ENCODE results near the gene CWC27.

Gene CWC27

GRCh38 chr5:64744914-64745313, 23.8 kb upstream of the CWC27 start:
- H3K36me3 ChIP-seq, result peaks cover 9% of the 10 kb centered on the region
- no peaks in the 10 kb centered on the region for H3K9me3 ChIP-seq (ENCODE audit: severe bottlenecking)
- no peaks in the 10 kb centered on the region for H3K27me3 ChIP-seq (ENCODE audit: insufficient read depth, low read depth, severe bottlenecking)
- no peak overlapping the region for H3K4me3 ChIP-seq (ENCODE audit: low read depth, low read length)
- DNase-seq, result no peak
- no peak for TF ChIP-seq CTCF (IDR thresholded peaks at IDR 0.05; ENCODE audit: low read depth, low read length)
- no peak overlapping the region for H3K27ac ChIP-seq

GRCh38 chr5:64746446-64746845, 22.3 kb upstream of the CWC27 start:
- no peak for DNase-seq
- no peak overlapping the region for H3K27ac ChIP-seq
- no peak for TF ChIP-seq CTCF (IDR thresholded peaks at IDR 0.05; ENCODE audit: low read depth, low read length)
- H3K9me3 ChIP-seq (ENCODE audit: severe bottlenecking), result no peaks in the 10 kb centered on the region
- no peaks in the 10 kb centered on the region for H3K36me3 ChIP-seq
- no peaks in the 10 kb centered on the region for H3K27me3 ChIP-seq (ENCODE audit: insufficient read depth, low read depth, severe bottlenecking)
- H3K4me3 ChIP-seq (ENCODE audit: low read depth, low read length), result no peak overlapping the region

- no peak for TF ChIP-seq CTCF (IDR thresholded peaks at IDR 0.05; ENCODE audit: low read depth, low read length)
- no peak for DNase-seq
- Histone ChIP-seq H3K4me3 (ENCODE audit: low read depth, low read length) (no peak overlapping the region), H3K9me3 (ENCODE audit: severe bottlenecking) (no peaks in the 10 kb centered on the region), H3K27ac (no peak overlapping the region), H3K27me3 (ENCODE audit: insufficient read depth, low read depth, severe bottlenecking) (no peaks in the 10 kb centered on the region), H3K36me3 (peaks cover 12% of the 10 kb centered on the region)
Observed at GRCh38 chr5:64749385-64749784, 19.3 kb upstream of the CWC27 start.

- Histone ChIP-seq H3K4me3 (ENCODE audit: low read depth, low read length) (no peak overlapping the region), H3K27me3 (ENCODE audit: insufficient read depth, low read depth, severe bottlenecking) (no peaks in the 10 kb centered on the region), H3K9me3 (ENCODE audit: severe bottlenecking) (no peaks in the 10 kb centered on the region), H3K27ac (no peak overlapping the region), H3K36me3 (peaks cover 12% of the 10 kb centered on the region)
- no peak for DNase-seq
- no peak for TF ChIP-seq CTCF (IDR thresholded peaks at IDR 0.05; ENCODE audit: low read depth, low read length)
Observed at GRCh38 chr5:64754066-64754465, 14.7 kb upstream of the CWC27 start.

- no peak overlapping the region for H3K4me3 ChIP-seq (ENCODE audit: low read depth, low read length)
- no peak overlapping the region for H3K27ac ChIP-seq
- DNase-seq, result no peak
- peaks cover 3% of the 10 kb centered on the region for H3K36me3 ChIP-seq
- no peak for TF ChIP-seq CTCF (IDR thresholded peaks at IDR 0.05; ENCODE audit: low read depth, low read length)
- H3K9me3 ChIP-seq (ENCODE audit: severe bottlenecking), result no peaks in the 10 kb centered on the region
- no peaks in the 10 kb centered on the region for H3K27me3 ChIP-seq (ENCODE audit: insufficient read depth, low read depth, severe bottlenecking)
Observed at GRCh38 chr5:64758901-64759300, 9.8 kb upstream of the CWC27 start.

- Histone ChIP-seq H3K4me3 (ENCODE audit: low read depth, low read length) (no peak overlapping the region), H3K27ac (no peak overlapping the region), H3K9me3 (ENCODE audit: severe bottlenecking) (no peaks in the 10 kb centered on the region), H3K27me3 (ENCODE audit: insufficient read depth, low read depth, severe bottlenecking) (no peaks in the 10 kb centered on the region), H3K36me3 (peaks cover 10% of the 10 kb centered on the region)
- no peak for DNase-seq
- TF ChIP-seq CTCF (IDR thresholded peaks at IDR 0.05; ENCODE audit: low read depth, low read length), result no peak
Observed at GRCh38 chr5:64759960-64760660, 8.6 kb upstream of the CWC27 start.
